HCT116 (cell line): Measurements from ENCODE around the gene JAM3. TPM values are rescaled to one million over a fixed set of nuclear protein-coding genes. Genes with fewer than 3 reads are reported as not detected.

ENCODE experiments used
- ATAC-seq: fragments of 200-7000 bp; cut with Tn5 transposase; 2 replicates; pipeline ENCODE4 v1.9.1; 2020; ENCODE audit warnings: mild to moderate bottlenecking, moderate library complexity
- BruUV-seq: library from RNA; stranded (reverse); fragments of 400-500 nt; replicated peaks from 2 replicates; lab custom pipeline; 2021; lab: Mats Ljungman, UMichigan
- CTCF ChIA-PET: fragments of 300-600 bp; sonication (Branson Sonifier 250); formaldehyde crosslinking; loops from one replicate; lab custom pipeline; 2021; ENCODE audit warnings: antibody characterized with exemption; lab: Charles Lee
- POLR2A ChIA-PET: fragments of 300-600, 350-600 bp; sonication (Branson Sonifier 250); formaldehyde crosslinking; loops from one replicate; lab custom pipeline; 2021; ENCODE audit warnings: antibody characterized with exemption; lab: Charles Lee
- RAD21 ChIA-PET, 2 experiments: fragments of 300-600 bp; sonication (Branson Sonifier 250); formaldehyde crosslinking; loops; one replicate each; lab custom pipeline; 2023; ENCODE audit warnings: low total read pairs in 2 of 2; ENCODE audit not compliant: uncharacterized antibody in 2 of 2, unreplicated experiment in 2 of 2, low non-redundant PET in 1 of 2; lab: Charles Lee
- DNase-seq: peaks from one replicate; pipeline ENCODE4 v3.0.0-alpha.2; 2010; ENCODE audit warnings: low read depth, low spot score
- H2AFZ ChIP-seq: fragments of 200-600 bp; shearing (Covaris generic), sonication (generic); 2 replicates; pipeline ENCODE4 v1.6.1; 2017; ENCODE audit warnings: low read depth, mixed run types, mixed read lengths, antibody characterized with exemption, low read length; ENCODE audit not compliant: poor library complexity, severe bottlenecking
- H3K27ac ChIP-seq: 2 replicates; pipeline ENCODE4 v1.5.1; 2012; ENCODE audit warnings: low read depth, low read length
- H3K27me3 ChIP-seq: fragments of 200-600 bp; sonication (generic); 2 replicates; pipeline ENCODE4 v1.6.1; 2016; ENCODE audit warnings: mixed run types, low read length, mixed read lengths; ENCODE audit not compliant: insufficient read depth
- H3K36me3 ChIP-seq, 2 experiments: fragments of 200-500 bp in 1 of 2; fragments of 200-600 bp in 1 of 2; sonication (Bioruptor generic) in 1 of 2; sonication (generic) in 1 of 2; 2 replicates each; pipeline versions ENCODE4 v1.5.1 to v1.6.1; 2014 to 2016; ENCODE audit warnings: low read length in 2 of 2, inconsistent platforms in 1 of 2, mixed read lengths in 1 of 2, mixed run types in 1 of 2; ENCODE audit not compliant: insufficient read depth in 2 of 2, control insufficient read depth in 1 of 2
- H3K4me1 ChIP-seq, 2 experiments: fragments of 200-600 bp in 1 of 2; sonication (generic) in 1 of 2; 2 replicates each; pipeline versions ENCODE4 v1.5.1 to v1.6.1; 2012 to 2017; ENCODE audit warnings: low read length in 2 of 2, inconsistent platforms in 1 of 2, mild to moderate bottlenecking in 1 of 2, mixed read lengths in 1 of 2, mixed run types in 1 of 2, moderate library complexity in 1 of 2; ENCODE audit not compliant: insufficient read depth in 2 of 2, control insufficient read depth in 1 of 2
- H3K4me2 ChIP-seq: fragments of 200-600 bp; sonication (generic); 2 replicates; pipeline ENCODE4 v1.6.1; 2017; ENCODE audit warnings: mixed run types, low read length, mixed read lengths
- H3K4me3 ChIP-seq, 2 experiments: fragments of 200-600 bp in 1 of 2; sonication (generic) in 1 of 2; replicated peaks in 1 of 2; 2 replicates each; pipeline ENCODE4 v1.5.1; 2011 to 2016; ENCODE audit warnings: low read length in 2 of 2, control low read depth in 1 of 2, low read depth in 1 of 2, mild to moderate bottlenecking in 1 of 2, mixed read lengths in 1 of 2, mixed run types in 1 of 2
- H3K79me2 ChIP-seq: fragments of 200-600 bp; sonication (generic); 2 replicates; pipeline ENCODE4 v1.6.1; 2017; ENCODE audit warnings: mild to moderate bottlenecking, mixed run types, low read length, moderate library complexity, mixed read lengths; ENCODE audit not compliant: insufficient read depth
- H3K9ac ChIP-seq: fragments of 200-600 bp; sonication (generic); 2 replicates; pipeline ENCODE4 v1.6.1; 2016; ENCODE audit warnings: low read length, mixed read lengths
- H3K9me2 ChIP-seq: fragments of 200-600 bp; sonication (generic), shearing (Covaris generic); 2 replicates; pipeline ENCODE4 v1.6.1; 2017; ENCODE audit warnings: mixed run types, mild to moderate bottlenecking, moderate library complexity; ENCODE audit not compliant: insufficient read depth
- H3K9me3 ChIP-seq, 2 experiments: fragments of 200-500 bp in 1 of 2; fragments of 200-600 bp in 1 of 2; sonication (Bioruptor generic) in 1 of 2; sonication (generic) in 1 of 2; 2 replicates each; pipeline ENCODE4 v1.6.1; 2014 to 2017; ENCODE audit warnings: low read length in 2 of 2, mixed read lengths in 2 of 2, inconsistent platforms in 1 of 2, low read depth in 1 of 2, mild to moderate bottlenecking in 1 of 2, mixed run types in 1 of 2, moderate library complexity in 1 of 2; ENCODE audit not compliant: control insufficient read depth in 1 of 2, insufficient read depth in 1 of 2
- H4K20me1 ChIP-seq: fragments of 200-600 bp; sonication (generic), shearing (Covaris generic); 2 replicates; pipeline ENCODE4 v1.6.1; 2017; ENCODE audit warnings: mixed run types, mild to moderate bottlenecking, moderate library complexity; ENCODE audit not compliant: insufficient read depth
- ATF3 ChIP-seq: IDR thresholded peaks from 2 replicates; pipeline ENCODE4 v1.6.1; 2012
- CEBPB ChIP-seq: IDR thresholded peaks from 2 replicates; pipeline ENCODE4 v1.6.1; 2012; ENCODE audit warnings: low read depth
- CTCF ChIP-seq, 3 experiments: fragments of 200-600 bp in 1 of 3; sonication (generic) in 1 of 3; IDR thresholded peaks in 2 of 3; conservative IDR thresholded peaks in 1 of 3; 2 replicates each; pipeline ENCODE4 v1.5.1; 2012 to 2017; ENCODE audit warnings: low read depth in 2 of 3, low read length in 2 of 3, antibody characterized with exemption in 1 of 3, borderline replicate concordance in 1 of 3, control low read depth in 1 of 3, mild to moderate bottlenecking in 1 of 3, mixed read lengths in 1 of 3, mixed run types in 1 of 3, moderate library complexity in 1 of 3; ENCODE audit not compliant: insufficient read depth in 1 of 3
- ELF1 ChIP-seq: IDR thresholded peaks from 2 replicates; pipeline ENCODE4 v1.6.1; 2012; ENCODE audit warnings: low read depth, borderline replicate concordance
- EZH2phosphoT487 ChIP-seq: fragments of 200-600 bp; IDR thresholded peaks from 2 replicates; pipeline ENCODE4 v1.6.1; 2018; ENCODE audit warnings: antibody characterized with exemption, borderline replicate concordance
- JUND ChIP-seq: IDR thresholded peaks from 2 replicates; pipeline ENCODE4 v1.6.1; 2012
- POLR2A ChIP-seq: IDR thresholded peaks from 2 replicates; pipeline ENCODE4 v1.7.0; 2011; ENCODE audit warnings: borderline replicate concordance; ENCODE audit not compliant: insufficient read depth, insufficient read length; ENCODE audit errors: extremely low read depth
- POLR2AphosphoS5 ChIP-seq: IDR thresholded peaks from 2 replicates; pipeline ENCODE4 v1.6.1; 2011; ENCODE audit warnings: mild to moderate bottlenecking, low read depth, low read length, moderate library complexity
- REST ChIP-seq: IDR thresholded peaks from 2 replicates; pipeline ENCODE4 v1.6.1; 2012; ENCODE audit warnings: low read depth
- SIN3A ChIP-seq: IDR thresholded peaks from 2 replicates; pipeline ENCODE4 v1.6.1; 2012; ENCODE audit warnings: low read depth
- SP1 ChIP-seq: IDR thresholded peaks from 2 replicates; pipeline ENCODE4 v1.6.1; 2012; ENCODE audit warnings: low read depth
- SRF ChIP-seq: IDR thresholded peaks from 2 replicates; pipeline ENCODE4 v1.6.1; 2012; ENCODE audit warnings: low read depth
- TCF7L2 ChIP-seq: IDR thresholded peaks from 2 replicates; pipeline ENCODE4 v1.7.0; 2011; ENCODE audit warnings: borderline replicate concordance, inconsistent platforms; ENCODE audit not compliant: insufficient read depth, insufficient read length; ENCODE audit errors: extremely low read depth
- YY1 ChIP-seq: IDR thresholded peaks from 2 replicates; pipeline ENCODE4 v1.6.1; 2011; ENCODE audit warnings: low read length, low read depth, moderate library complexity, mild to moderate bottlenecking; ENCODE audit not compliant: insufficient replicate concordance; ENCODE audit errors: extremely low read depth
- ZFX ChIP-seq: fragments of 450-650 bp; IDR thresholded peaks from 2 replicates; pipeline ENCODE4 v1.6.1; 2017
- intact Hi-C: fragments of 100-400 bp; cut with micrococcal nuclease; formaldehyde crosslinking; loops from 2 replicates; pipeline ENCODE4 v1.10.0; 2022
- total RNA-seq: library from RNA; stranded (reverse); gene quantifications from one replicate; pipeline ENCODE4 v1.2.1, GENCODE V29; 2021; ENCODE audit not compliant: unreplicated experiment

JAM3 gene
- total RNA-seq, 1 experiment from 2014 or later, result 0.25 TPM

- peaks cover 22 to 73% of the 10 kb centered on the region in 2 experiments; a peak in 3 of 4 replicates for H3K36me3 ChIP-seq
- TF ChIP-seq CTCF (IDR thresholded peaks at IDR 0.05 in 2 of 3, conservative IDR thresholded peaks at IDR 0.05 in 1 of 3; ENCODE audit: borderline replicate concordance in 1 of 3, insufficient read depth in 1 of 3, low read depth in 2 of 3, low read length in 2 of 3), result no peak
- no peak for TF ChIP-seq ELF1
- no peak for TF ChIP-seq TCF7L2
- no peak for TF ChIP-seq SP1
- no peak for TF ChIP-seq POLR2A
- TF ChIP-seq EZH2phosphoT487, result no peak
- no peak for TF ChIP-seq SRF
- TF ChIP-seq YY1, result no peak
- no peak for TF ChIP-seq JUND
- TF ChIP-seq POLR2AphosphoS5, result no peak
- TF ChIP-seq CEBPB, result no peak
- TF ChIP-seq REST, result no peak
- no peak for TF ChIP-seq SIN3A
- no peak for TF ChIP-seq ZFX
- no peak for TF ChIP-seq ATF3
- H3K27ac ChIP-seq, result no peak overlapping the region
- H3K79me2 ChIP-seq, result no peaks in the 10 kb centered on the region
- ATAC-seq (no peak), DNase-seq (no peak)
- H3K4me1 ChIP-seq, result no peaks in the 10 kb centered on the region
- no peaks in the 10 kb centered on the region for H4K20me1 ChIP-seq
- ChIA-PET POLR2A (no interaction called here), RAD21 (no interaction called here), CTCF (no interaction called here)
- H3K9me3 ChIP-seq, result no peaks in the 10 kb centered on the region
- no peak overlapping the region for H3K4me3 ChIP-seq
- intact Hi-C loops, result no loop called here
- H3K9me2 ChIP-seq, result no peaks in the 10 kb centered on the region
- no peaks in the 10 kb centered on the region for H3K27me3 ChIP-seq
- H3K4me2 ChIP-seq, result no peak overlapping the region
- BruUV-seq, result no TSS peak
- no peak overlapping the region for H2AFZ ChIP-seq
- H3K9ac ChIP-seq, result no peak overlapping the region
These were observed 86.6 kb downstream of the JAM3 start for GRCh38 chr11:134155456-134155855.
